HG02588 (cell line): Measurements from ENCODE around the gene RBM48.
"Not testable (repeated sequence)": the region's sequence is repeated elsewhere in the genome, so short reads cannot be mapped to it uniquely, and the experiment has no call there.

ENCODE experiments used
- ATAC-seq: cut with Tn5 transposase; IDR thresholded peaks from one replicate; pipeline ENCODE4 v1.9.1; 2021; ENCODE audit warnings: mild to moderate bottlenecking, moderate library complexity; ENCODE audit not compliant: unreplicated experiment

RBM48 gene

DNA sequence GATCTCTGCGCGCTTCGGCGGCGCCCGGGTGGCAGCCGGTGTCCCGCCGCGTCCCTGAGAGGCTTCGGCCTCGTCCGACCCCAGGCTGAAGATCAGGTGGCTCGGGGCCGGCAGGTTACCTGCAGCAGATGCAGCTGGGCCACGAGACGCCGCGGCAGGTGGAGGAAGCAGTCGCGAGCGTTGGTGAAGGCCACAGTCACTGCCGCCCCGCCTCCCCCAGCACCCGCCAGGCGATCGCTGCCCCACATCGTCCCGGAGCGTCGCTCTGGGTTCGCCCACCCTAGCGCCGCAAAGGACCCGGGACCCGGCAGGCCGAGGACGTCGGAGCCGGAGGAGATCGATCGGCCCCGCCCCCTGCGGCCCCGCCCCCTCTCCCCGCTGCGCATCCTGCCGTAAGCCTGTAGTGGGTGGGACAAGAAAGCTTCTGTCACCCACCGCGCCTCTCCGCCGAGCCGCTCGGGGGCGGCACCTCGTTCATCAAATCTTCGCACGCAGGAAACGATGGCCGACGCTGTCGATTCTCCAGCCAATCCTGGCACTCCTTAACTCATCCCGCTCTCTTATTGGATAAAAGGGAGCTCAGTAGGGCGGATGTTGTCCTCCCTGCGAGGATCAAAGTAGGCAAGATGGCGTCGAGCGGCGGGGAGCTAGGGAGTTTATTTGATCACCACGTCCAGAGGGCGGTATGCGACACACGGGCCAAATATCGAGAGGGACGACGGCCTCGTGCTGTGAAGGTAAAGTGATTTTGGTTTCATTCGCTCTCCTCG is at the start of gene RBM48, which contains the start of gene PEX1:
Gene RBM48, plus strand, starts transcription at position 608 of the 770 bp plus-strand sequence. Its CDS starts 19 bp downstream, at position 627.
Gene PEX1, minus strand, starts transcription at position 333 of the 770 bp plus-strand sequence. Its CDS starts 85 bp downstream, at position 248.
- ATAC-seq: peak; percentile 93

DNA sequence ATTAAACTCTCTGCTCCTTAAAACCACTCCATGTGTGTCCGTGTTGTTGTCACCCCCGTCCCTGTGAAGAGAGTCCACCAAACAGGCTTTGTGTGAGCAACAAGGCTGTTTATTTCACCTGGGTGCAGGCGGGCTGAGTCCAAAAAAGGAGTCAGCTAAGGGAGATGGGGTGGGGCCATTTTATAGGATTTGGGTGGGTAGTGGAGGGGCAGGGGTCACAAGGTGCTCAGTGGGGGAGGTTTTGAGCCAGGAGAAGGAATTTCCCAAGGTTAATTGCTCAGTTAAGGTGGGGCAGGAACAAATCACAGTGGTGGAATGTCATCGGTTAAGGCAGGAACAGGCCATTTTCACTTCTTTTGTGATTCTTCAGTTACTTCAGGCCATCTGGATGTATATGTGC is 49.4 kb upstream of the RBM48 start:
- ATAC-seq: not testable (repeated sequence)

GRCh38 chr7:92483624-92484023 is 45.0 kb upstream of the RBM48 start:
- not testable (repeated sequence) for ATAC-seq

GRCh38 chr7:92484226-92484625 is 44.4 kb upstream of the RBM48 start:
- not testable (repeated sequence) for ATAC-seq

GRCh38 chr7:92485267-92485892 is 43.2 kb upstream of the RBM48 start:
- ATAC-seq: no peak

- ATAC-seq: no peak
Observed at GRCh38 chr7:92485974-92486373, 42.6 kb upstream of the RBM48 start.

GRCh38 chr7:92487804-92488203 is 40.8 kb upstream of the RBM48 start:
- no peak for ATAC-seq

DNA sequence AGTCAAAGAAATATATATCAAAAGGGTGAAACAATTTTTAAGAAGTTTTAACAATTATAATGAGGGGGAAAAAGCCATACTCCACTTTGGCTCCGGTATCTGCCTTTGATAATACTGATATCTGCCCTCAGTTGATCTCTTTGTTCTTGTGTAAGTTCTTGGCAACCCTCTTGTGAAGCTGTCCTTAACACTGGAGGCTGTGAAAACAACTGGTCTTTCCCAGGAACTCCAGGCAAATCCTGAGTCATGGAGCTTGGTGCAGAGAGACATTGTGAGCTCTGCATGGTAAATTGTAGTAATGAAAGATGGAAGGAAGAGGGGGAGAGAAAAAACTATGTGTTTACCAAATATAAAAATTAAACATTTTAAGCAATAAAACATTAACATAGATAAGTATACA is 39.0 kb upstream of the RBM48 start:
- no peak for ATAC-seq

GRCh38 chr7:92496876-92497275 is 31.7 kb upstream of the RBM48 start:
- ATAC-seq: no peak

GRCh38 chr7:92498557-92498956 is 30.0 kb upstream of the RBM48 start:
- ATAC-seq: no peak

- ATAC-seq: no peak
Observed at GRCh38 chr7:92503767-92504166, 24.8 kb upstream of the RBM48 start.

GRCh38 chr7:92504563-92504962 is 24.0 kb upstream of the RBM48 start:
- no peak for ATAC-seq

DNA sequence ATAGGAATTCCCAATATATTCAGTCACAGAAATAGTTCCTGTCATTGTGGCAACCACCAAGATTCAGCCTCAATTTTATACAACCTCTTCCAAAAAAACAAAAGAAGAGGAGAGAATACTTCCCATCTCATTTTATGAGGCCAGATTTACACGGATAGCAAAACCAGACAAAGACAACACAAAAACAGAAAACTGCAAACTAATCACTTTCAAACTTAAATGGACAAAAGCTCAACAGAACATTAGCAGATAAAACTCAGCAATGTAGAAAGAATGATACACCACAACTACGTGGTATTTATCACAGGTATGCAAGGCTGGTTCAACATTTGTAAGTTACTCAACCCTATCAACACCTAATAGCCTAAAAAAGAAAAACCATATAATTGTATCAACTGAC is 22.2 kb upstream of the RBM48 start:
- no peak for ATAC-seq

GRCh38 chr7:92508946-92509345 is 19.6 kb upstream of the RBM48 start:
- ATAC-seq: no peak

DNA sequence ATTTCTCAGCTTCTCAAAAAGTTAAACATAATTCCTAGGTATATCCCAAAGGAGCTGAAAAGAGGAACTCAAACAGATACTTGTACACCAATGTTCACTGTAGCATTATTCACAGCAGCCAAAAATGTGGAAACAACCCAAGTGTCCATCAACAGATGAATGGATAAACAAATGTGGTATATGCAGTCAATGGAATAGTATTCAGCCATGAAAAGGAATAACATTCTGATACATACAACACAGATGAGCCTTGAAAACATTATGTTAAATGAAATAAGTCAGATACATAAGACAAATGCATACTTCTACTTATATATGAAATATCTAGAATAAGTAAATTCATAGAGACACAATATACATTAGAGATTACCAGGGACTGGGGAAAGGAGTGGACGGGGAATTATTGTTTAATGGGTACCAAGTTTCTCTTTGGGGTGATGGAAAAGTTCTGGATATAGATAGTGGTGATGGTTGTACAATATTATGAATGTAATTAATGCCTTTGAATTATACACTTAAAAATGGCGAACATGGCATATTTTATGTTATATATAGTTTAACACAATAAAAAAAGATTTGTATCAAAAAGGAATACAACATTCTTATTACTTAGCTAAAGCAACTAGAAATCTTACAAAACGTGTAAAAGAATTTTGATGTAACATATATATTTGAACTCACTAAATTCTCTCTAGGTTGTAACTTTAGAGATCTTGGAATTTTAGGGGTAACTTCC is 15.3 kb upstream of the RBM48 start:
- ATAC-seq: no peak

DNA sequence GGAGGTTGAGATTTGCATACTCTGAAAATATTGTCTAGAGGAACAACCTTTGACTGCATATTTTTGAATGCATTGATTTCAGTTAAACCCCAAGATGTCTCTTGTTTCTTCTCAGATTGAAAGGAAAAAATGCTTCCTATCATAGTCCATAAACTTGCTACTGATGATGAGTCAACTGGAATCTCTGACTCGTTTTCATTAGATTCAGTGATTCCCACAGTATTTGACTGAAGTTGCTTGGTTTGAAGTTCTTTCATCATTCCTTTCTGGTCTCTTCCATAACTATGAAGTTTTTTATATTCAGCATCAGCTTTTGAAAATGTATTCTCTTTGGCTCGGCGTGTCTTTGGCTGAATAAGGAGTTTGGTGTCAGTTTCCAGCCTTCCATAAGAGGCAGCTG is 11.0 kb upstream of the RBM48 start:
- no peak for ATAC-seq

- ATAC-seq: no peak
Observed at GRCh38 chr7:92520024-92520423, 8.6 kb upstream of the RBM48 start.

- no peak for ATAC-seq
Observed at GRCh38 chr7:92523110-92523509, 5.5 kb upstream of the RBM48 start.

DNA sequence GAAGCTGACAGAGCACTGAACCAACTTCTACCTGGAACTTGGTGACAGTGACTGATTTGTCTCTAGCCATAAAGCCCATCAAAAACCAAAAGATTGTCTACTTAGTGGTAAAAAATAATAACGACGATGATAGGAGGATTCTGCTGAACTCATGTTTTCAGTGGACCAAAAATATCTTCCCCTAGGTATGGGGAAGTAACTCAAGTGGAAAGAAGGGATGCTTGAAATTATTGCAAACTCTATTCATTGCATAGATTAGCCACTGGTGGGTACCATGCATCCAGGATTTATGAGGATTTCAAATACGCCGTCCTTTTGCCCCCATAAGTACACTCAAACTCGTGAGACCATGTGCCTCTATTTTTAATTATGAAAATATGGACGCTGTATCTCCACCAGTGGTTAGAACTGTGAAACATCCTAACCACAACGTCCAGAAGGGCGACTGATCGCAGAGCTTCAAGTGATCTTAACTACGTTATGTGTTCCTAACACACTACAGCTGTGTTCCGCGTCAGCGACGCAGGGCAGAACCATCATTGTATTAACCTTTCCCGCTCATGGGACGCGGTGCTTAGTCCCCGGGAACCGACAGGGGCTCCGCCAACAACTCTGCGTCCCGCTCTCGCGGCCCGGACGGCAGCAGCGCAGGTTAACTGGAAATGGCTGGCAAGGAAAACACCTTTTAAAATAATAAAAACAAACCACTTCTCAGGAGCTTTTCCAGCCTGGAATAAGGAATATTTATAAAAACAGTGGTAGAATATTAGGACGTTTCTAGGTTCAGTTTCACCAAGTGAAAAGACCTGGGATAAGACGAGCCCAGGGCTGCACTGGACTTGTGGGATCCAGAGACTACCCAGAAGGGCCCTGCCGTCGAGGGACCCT is 1.1 kb upstream of the RBM48 start:
- ATAC-seq: peak; percentile 23

GRCh38 chr7:92528958-92529264 is 316 bp downstream of the RBM48 start:
- no peak for ATAC-seq

- ATAC-seq: no peak
Observed at GRCh38 chr7:92534572-92534971, 6.0 kb downstream of the RBM48 start.
